ENCODE measurements around the gene NPB. TPM values are rescaled to one million over a fixed set of nuclear protein-coding genes. Genes with fewer than 3 reads are reported as not detected.

Gene NPB
- total RNA-seq, 1 donor from 2014 or later: not detected

- no peak for DNase-seq (ENCODE audit: low read depth in 2 of 2)
These were observed 23.9 kb downstream of the NPB start for GRCh38 chr17:81925860-81926450.

GRCh38 chr17:81926451-81927151, 24.6 kb downstream of the NPB start:
- peak; percentile 66 to 87 for DNase-seq (ENCODE audit: low read depth in 2 of 2)

- no peak for DNase-seq (ENCODE audit: low read depth in 2 of 2)
These were observed 25.2 kb downstream of the NPB start for GRCh38 chr17:81927152-81927652.

GRCh38 chr17:81927653-81928543, 25.9 kb downstream of the NPB start, which contains the start of gene MAFG:
TSS of gene MAFG (minus strand) at chr17:81927735. CDS start at chr17:81923185, 4,550 bp downstream.
- peak; percentile 87 to 96 for DNase-seq (ENCODE audit: low read depth in 2 of 2)

GRCh38 chr17:81928544-81929252, 26.7 kb downstream of the NPB start:
- no peak for DNase-seq (ENCODE audit: low read depth in 2 of 2)

GRCh38 chr17:81929253-81930141, 27.5 kb downstream of the NPB start:
- no peak for DNase-seq (ENCODE audit: low read depth in 2 of 2)

- no peak for DNase-seq (ENCODE audit: low read depth in 2 of 2)
These were observed 28.4 kb downstream of the NPB start for GRCh38 chr17:81930142-81931125.

- no peak for DNase-seq (ENCODE audit: low read depth in 2 of 2)
These were observed 29.1 kb downstream of the NPB start for GRCh38 chr17:81931189-81931556.

GRCh38 chr17:81931557-81932332, 29.7 kb downstream of the NPB start:
- no peak for DNase-seq (ENCODE audit: low read depth in 2 of 2)

GRCh38 chr17:81932333-81932983, 30.4 kb downstream of the NPB start:
- no peak for DNase-seq (ENCODE audit: low read depth in 2 of 2)

- no peak for DNase-seq (ENCODE audit: low read depth in 2 of 2)
These were observed 31.2 kb downstream of the NPB start for GRCh38 chr17:81933178-81933699.

GRCh38 chr17:81934098-81934757, 32.2 kb downstream of the NPB start:
- DNase-seq (ENCODE audit: low read depth in 2 of 2): no peak

- DNase-seq (ENCODE audit: low read depth in 2 of 2): no peak
These were observed 33.0 kb downstream of the NPB start for GRCh38 chr17:81934850-81935708.

- no peak for DNase-seq (ENCODE audit: low read depth in 2 of 2)
These were observed 33.7 kb downstream of the NPB start for GRCh38 chr17:81935709-81936084.

GRCh38 chr17:81939218-81939617, 37.2 kb downstream of the NPB start:
- DNase-seq (ENCODE audit: low read depth in 2 of 2): no peak

GRCh38 chr17:81939881-81940385, 37.9 kb downstream of the NPB start:
- no peak for DNase-seq (ENCODE audit: low read depth in 2 of 2)

Data from dermis microvascular lymphatic vessel endothelial cell (primary cell).